GM23248 (cell line): Measurements from ENCODE around the gene FXYD5.

Experiments
- EZH2 ChIP-seq: fragments of 200-600 bp; sonication (generic); IDR thresholded peaks from 2 replicates; pipeline ENCODE4 v1.6.1; 2018; ENCODE audit warnings: antibody characterized with exemption, mild to moderate bottlenecking; ENCODE audit not compliant: insufficient read depth, poor library complexity, severe bottlenecking
- EZH2phosphoT487 ChIP-seq: fragments of 200-600 bp; sonication (generic); IDR thresholded peaks from 2 replicates; pipeline ENCODE4 v1.6.1; 2018; ENCODE audit warnings: antibody characterized with exemption, moderate library complexity, mild to moderate bottlenecking, low read depth; ENCODE audit not compliant: insufficient read depth

DNA sequence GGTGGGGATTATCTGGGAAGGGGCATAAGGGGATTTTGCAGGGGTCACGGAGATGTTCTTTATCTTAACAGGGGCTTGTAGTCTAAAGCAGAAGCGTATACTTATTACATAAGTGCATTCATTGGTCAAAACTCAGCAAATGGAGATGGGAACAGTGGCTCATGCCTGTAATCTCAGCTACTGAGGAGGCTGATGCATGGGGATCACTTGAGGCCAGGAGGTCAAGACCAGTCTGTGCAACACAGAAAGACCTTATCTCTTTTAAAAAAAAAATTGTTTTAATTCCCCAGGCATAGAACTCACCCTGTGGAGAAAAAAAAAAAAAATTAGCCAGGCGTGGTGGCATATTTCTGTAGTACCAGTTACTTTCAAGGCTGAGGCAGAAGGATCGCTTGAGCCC is 55.1 kb downstream of the FXYD5 start:
- no peak for TF ChIP-seq EZH2
- TF ChIP-seq EZH2phosphoT487, result no peak
